HTERT RPE-1 (cell line): ENCODE measurements around the gene EXPH5.
"Not testable (repeated sequence)": the region's sequence is repeated elsewhere in the genome, so short reads cannot be mapped to it uniquely, and the experiment has no call there.

Source experiments
- in situ Hi-C: fragments of 300-500 bp; cut with MboI; formaldehyde crosslinking; loops from 4 replicates; pipeline ENCODE4 v1.14.3; 2020; ENCODE audit warnings: low sequenced_read_pairs

Gene EXPH5, protein sequence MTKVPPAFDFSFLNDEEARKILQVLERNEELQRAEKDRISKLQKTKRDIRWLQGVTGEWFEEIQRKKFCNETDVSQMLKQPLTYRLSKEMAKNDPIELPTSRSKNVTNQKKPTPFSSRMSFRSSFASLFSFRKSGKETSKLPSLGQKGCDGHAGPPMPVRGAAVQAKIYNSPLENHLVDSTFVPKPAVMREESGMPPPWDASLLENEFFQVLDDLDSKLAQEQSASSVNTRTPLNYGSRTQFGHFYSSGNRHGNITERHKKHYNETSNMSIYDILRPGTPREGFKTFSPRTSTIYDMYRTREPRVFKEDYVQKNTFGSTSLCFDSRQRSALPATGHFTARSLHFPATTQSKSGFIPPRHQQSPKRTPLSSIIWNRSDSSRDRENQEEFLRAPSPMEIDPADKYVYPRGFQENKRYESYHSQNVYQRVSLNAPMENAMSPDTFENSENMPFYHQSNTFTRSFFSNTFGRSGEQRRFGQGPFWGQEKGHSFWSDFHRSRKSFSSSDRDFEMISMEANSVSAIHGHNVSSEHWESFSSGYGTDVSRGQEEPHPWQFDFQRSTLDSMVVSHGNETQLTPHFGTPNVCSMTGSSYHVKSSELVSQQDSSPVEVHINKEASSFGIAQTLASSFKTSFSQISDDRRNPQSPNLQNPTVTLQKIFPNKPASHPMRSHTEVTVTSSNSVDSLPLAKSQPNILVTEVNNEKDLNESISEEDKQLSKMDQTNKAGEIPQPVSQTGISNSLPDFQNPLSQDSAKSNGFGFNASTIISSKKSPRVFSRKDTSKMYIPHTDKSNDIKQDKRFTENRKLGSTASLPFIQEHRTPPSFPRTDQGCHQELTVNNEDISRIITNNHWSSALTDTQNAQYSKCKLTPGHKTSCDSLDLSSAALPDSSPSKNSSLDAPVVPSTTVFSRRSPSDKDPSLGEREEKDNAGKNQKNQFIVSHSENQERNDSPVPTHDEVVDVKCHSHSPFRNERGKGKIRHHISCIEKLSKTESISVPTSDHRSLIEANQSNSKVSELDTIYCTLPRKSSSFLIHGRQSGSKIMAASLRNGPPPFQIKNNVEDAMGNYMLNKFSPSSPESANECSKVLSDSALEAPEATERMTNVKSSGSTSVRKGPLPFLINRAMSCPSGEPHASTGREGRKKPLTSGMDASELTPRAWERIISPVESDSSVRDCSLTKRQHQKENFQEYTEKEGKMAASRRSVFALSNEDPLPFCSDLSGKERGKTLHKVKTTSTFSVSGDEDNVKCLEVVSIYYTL (N-terminal part only)

DNA sequence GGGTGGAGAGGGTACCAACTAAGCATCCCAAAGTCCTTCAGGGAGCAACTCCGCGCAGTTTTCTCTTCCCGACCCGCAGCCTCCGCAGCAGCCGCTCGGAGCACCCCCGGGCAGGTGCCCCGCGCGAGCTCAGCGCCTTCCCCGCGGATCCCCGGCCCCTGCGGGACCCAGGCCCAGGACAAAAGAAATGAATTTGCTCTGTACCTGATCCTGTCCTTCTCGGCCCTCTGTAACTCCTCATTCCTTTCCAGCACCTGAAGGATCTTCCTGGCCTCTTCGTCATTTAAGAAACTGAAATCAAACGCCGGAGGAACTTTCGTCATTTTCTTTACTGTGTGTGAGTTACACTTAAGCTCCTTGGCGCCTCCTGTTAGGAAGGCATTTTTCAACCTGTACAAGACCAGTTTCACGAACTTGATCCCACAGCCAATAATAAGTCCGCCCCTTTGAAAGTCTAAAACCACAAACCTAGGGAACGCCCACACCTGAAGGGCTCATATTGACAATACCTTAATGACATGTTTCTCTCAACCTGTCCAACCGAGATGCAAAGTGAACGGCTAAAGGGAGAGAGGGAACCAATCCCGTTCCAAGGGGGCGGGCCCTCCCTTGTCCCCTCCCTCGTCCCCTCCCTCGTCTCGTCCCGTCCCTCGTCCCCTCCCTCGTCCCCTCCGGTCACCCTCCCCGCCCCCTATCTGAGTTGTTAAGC lies at the start of gene EXPH5:
EXPH5 (minus strand) TSS at position 555 of the 709 bp plus-strand sequence; CDS start at position 323, 232 bp downstream.
- in situ Hi-C loops, result no loop called here

DNA sequence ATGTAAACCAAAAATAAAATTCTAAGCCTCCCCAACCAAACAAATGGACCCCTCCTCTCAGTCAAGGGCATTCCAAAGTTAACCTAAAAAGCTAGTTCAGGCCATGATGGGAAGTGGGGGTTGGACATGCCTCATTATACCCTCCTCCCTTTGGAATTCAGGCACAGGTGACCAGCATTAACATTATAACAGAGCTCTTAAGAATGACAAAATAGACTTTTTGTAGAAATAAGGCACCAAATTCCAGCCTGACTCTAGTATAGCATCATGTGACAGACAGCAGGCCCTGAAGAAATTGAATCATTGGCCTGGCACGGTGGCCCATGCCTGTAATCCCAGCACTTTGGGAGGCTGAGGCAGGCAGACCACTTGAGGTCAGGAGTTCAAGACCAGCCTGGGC lies 48.2 kb upstream of the EXPH5 start:
- in situ Hi-C loops, result not testable (repeated sequence)

DNA sequence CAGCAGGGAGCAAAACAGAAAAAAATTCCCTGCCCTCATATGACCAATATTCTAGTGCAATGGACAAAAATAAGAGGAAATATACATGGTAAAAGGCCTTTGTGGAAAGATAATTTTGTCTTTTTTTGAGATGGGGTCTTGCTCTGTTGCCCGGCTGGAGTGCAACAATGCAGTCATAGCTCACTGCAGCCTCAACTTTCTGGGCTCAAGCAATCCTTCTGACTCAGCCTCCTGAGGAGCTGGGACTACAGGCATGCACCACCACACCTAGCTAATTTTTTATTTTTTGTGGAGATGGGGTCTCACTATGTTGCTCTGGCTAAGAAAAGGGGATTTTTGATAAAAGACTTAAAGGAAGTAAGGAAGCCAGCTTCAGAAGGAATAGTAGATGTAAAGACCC lies 45.6 kb upstream of the EXPH5 start:
- in situ Hi-C loops, result no loop called here

DNA sequence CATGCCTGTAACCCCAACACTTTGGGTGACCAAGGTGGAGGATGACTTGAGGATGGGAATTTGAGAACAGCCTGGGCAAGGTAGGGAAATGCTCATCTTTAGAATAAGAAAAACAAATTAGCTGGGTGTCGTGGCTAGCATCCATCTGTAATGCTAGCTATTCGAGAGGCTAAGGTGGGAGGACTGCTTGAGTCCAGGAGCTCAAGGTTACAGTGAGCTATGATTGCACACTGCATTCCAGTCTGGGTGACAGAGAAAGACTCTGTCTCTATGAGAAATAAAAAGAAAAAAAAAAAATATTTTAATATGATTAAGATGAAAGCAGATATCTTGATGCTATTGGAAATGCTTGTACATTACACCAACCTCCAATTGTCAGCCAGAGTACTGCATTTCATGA lies 42.7 kb upstream of the EXPH5 start:
- in situ Hi-C loops, result no loop called here

DNA sequence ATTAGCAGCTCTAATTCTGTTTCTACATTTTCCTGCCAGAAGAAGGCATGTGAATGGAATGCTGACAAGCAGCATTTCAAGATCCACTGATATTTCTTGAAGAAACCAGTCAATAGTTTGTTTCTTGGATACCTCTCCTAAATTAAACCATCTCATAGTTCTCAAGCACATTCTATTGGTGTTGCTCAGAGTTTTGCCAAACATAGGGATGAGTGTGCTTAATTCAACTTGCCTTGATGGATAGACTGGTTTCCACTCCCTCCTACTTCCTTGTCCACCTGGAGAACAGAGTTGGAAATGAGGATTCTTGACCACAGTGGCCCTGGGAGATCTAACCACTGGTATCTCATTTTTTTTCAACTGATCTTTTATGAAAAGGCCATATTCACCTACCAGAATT lies 41.5 kb upstream of the EXPH5 start:
- in situ Hi-C loops, result no loop called here

DNA sequence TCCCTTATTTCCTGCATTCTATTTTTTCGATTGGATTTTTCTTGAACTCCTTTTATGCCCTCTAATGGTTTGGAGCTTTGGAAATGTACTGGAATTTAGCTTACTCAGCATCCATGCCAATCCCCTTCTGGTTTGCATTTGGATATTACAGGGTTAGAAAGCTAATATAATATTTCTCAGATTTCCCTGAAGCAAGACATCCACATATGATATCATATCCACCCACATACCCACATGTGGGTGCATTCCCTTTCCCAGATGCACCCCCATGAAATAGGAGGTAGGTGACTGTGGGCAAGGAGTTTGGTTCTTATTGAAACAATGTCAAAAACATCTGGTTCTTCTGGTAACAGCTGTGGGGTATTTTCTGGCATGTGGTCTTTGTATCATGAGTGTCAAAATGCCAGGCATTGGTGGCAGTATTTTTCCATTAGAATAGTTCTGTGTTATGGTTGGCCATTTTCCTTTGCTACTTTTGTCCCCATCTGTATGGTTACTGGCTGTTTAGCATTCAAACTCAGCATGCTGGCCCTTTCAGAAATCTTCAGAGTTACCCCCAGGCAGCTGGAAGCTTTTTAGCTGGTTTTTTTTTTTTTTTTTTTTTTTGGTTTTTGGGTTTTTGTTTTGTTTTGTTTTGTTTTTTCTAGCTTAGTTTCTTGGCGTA lies 38.6 kb upstream of the EXPH5 start:
- in situ Hi-C loops, result no loop called here

DNA sequence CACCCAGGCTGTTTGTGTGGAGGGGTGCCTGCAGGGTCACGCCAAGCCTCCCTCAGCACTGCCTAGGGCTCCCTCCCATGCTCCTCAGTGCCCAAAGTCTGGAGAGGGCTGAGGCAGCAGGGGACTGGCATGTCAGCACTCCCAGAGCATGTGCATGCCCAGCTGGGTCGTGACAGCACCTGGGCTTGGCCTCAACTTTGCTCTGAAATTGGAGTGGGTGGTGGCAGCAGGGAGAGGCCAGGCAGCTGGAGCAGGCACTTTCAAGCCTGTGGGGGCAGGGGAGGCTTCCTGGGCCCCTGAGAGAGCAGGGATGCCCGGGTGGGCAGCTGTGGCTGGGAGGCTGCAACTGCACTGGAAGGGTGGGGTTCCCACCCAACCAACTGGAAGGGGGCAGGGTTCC lies 35.7 kb upstream of the EXPH5 start:
- in situ Hi-C loops, result no loop called here

DNA sequence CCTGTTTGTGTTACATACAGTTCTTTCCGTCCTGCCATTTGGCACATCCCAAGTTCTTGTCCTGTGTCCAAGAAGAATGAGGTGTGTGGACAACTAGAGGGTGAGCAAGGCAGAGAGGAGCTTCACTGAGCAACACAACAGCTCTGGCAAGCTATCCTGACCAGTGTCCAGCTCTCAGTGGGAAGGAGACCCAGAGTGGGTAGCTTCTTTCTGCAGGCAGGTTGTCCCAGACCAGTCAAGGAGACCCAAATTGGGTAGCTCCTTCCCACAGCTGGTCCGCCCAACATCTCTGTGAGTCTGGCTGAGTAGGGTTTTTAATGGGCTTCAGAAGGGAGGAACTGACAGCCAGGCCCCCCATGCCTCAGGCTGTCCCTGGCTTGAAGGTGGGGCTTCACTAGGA lies 35.2 kb upstream of the EXPH5 start:
- in situ Hi-C loops, result no loop called here

DNA sequence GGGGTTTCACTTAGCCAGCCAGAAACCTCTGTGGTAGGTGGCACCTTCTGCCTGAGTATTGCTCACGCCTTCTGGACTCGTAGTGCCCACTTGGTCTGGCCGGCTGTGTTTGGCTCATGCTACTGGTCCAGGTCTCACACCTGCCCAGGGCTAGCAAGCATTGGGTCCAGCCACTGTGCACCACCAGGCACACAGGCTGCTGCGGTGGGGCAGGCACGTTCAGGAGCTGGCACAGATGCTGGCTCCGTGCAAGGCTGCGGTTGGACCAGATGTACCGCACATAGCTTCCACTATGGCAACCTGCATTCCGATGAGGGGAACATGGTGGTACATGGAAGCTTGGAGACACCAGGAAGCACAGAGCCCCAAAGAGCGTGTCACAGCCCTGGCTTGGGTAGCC lies 34.8 kb upstream of the EXPH5 start:
- in situ Hi-C loops, result no loop called here

DNA sequence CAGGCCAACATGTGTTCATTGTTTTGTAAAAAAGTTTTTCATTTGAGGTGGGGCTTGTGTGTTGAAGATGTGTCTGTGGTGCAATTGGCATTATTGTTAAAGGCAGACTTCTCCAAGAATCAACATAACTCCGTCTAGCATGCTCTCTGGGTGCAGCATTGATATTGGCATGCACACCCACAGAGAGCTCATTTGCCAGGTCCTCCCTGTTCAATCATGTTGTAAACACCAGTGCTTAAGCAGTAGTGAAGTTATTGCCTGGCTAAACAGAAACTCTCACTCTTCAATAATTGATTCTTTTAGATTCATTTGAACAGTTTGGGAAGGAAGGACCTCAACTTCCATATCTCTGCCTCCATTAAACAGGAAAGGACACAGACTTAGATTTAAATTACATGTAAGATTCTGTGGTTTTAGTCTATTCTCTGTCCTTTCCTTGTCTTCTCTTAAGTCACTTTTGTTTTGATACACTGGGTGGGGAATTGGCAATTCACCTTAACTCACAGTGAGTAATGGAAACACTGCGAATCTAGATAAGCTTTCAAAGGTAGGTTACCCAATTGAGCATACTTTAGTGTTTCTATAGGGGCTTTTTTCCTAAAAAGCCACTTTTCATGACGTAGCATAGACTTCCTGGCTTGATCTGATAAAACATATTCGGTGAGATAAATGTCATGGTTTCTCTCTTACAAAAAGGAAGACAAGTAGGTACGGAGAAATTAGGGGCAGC lies 30.8 kb upstream of the EXPH5 start:
- in situ Hi-C loops, result no loop called here

DNA sequence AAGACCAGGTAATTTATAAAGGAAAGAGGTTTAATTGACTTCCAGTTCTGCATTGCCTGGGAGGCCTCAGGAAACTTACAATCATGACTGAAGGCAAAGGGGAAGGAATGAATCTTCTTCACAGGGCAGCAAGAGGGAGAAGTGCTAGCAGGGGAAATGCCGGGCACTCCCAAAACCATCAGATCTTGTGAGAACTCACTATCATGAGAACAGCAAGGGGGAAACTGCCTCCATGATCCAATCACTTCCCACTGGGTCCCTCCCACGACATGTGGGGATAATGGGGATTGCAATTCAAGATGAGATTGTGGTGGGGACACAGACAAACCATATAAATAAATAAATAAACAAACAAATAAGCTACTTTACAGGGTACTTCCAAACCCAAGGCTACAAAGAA lies 28.8 kb upstream of the EXPH5 start:
- in situ Hi-C loops, result no loop called here

DNA sequence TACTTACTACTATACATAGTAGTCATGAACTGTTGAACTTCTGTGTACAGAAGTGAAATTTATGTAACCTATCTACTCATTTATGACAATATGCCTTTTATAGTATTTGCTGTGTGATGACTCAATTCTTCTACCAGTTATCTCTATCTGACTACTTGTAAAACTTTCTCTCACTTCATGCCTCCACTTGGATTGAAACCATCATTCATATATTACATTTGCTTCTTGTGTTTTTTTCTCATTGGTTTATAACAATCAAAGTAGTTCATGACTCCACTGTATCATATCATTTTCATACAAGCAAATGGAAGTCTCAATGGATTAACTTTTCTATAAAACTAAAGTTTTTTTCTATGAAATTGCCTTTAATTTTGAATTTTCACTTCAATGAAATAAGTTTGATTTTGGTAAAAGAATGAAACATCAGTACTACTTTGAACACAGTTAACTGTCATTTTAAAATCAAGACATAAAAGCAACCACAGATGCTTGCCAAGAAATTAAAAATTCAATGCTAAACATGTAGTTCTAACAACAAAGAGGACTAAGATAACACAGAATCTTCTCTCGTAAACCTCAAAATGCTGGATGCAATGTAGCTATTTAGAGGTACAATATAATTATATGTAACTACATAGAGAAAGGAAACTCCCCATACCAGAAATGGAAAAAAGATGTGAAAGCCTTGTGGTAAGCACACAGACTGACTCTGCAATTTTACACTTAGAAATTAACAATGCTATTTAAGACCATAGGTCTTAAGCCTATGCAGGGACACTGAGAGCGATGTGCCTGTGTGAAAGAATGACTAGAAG lies 27.6 kb upstream of the EXPH5 start:
- in situ Hi-C loops, result no loop called here

DNA sequence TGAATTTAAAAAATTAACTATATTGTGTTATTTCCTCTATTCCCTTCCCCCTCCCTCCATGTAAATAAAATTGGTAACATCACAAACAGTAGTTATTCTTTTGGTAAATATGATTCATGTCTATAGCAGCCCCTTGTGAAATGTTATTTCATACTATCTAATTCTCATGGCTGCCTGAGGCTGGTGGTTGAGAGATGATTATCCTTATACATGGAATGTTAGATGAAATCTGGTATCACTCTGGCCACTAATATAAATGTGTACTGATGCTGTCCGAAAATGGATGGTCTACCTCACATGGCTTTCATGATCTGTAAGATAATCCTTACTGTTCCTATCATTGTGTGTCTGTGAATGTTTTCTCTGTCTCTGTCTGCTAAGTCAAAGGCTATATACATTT lies 25.0 kb upstream of the EXPH5 start:
- in situ Hi-C loops, result no loop called here

DNA sequence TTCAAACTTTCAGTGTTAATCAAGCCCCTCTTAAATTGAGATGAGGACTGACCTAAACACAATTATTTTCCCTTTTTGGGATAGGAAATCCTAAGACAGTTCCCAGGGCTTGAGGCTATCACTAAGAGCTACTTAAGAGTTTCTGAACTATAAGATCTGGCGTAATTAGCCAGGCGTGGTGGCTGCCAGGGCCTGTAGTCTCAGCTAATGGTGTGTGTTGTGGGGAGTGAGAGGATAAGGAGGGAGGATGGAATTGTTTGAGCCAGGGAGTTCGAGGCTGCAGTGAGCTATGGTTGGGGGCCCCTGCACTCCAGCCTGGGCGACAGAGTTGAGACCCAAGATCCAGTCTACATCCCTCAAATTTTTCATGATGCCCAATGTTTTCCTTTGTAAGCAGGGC lies 23.5 kb upstream of the EXPH5 start:
- in situ Hi-C loops, result no loop called here

DNA sequence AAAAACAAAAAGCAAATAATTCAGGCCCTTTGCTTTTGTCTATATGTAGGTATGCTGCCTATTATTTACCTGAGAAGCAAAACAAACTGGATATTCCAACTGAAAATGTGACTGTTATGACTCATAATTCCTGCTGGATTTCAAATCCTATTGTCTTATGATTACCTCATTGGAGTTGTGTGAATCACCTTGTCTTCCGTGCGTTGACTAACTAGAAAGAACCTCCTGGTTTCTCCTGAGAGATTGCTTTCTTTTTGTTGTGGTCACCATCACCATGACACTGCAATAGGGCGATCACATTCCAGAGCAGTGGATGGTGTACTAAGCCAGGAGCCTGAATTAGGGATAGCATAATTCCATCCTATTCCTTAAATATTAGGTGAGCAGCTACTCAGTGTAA lies 23.0 kb upstream of the EXPH5 start:
- in situ Hi-C loops, result no loop called here

DNA sequence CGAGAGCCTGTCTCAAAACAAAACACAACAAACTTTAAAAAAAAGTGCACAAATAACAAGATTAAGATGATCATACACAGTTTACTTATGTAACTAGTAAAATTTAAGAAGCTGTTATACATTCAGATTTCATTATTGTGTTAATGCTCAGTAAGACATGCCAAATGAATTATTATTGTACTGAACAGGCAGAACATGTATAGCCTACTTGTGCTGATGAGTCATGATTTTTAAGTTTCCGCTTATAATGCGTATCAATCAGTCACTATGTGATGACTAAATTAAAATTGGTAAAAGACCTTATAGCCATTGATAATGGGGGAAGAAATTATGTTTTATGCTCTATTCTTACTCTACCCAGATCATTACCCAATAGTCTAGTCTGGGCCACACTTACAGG lies 20.5 kb upstream of the EXPH5 start:
- in situ Hi-C loops, result no loop called here

DNA sequence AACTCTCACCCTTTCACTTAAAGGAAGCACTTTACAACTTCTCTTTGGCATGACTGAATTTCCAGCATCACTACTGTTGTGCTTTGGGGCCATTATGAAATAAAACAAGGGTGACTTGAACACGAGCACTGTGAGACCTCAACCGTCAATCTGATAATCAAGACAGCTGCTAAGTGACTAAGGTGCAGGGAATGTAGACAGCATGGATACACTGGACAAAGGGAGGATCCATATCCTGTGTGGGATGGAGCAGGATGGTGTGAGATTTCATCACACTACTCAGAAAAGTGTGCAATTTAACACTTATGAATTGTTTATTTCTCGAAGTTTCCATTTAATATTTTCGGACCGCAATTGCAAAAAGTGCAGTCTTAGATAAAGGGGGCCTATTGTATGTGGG lies 16.1 kb upstream of the EXPH5 start:
- in situ Hi-C loops, result no loop called here

DNA sequence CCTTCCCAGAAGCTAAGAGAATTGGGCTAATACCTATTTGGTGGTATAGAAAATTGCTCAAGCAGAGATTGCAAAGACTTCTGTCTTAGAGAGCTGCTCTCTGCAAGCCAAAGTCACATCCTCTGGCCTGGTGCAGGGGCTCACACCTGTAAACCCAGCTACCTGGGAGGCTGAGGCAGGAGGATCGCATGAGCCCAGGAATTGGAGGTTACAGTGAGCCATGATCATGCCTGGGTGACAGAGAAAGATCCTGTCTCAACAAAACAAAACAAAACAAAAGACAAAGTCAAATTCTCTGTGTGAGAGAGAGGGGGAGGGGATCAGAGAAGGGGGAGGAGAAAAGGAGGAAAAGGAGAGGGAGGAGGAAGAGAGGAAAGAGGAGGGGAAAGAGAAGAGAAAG lies 15.0 kb upstream of the EXPH5 start:
- in situ Hi-C loops, result no loop called here
